H9 (cell line): Measurements from ENCODE around the gene PCOLCE2. TPM values are rescaled to one million over a fixed set of nuclear protein-coding genes. Genes with fewer than 3 reads are reported as not detected.

Experiments used
- DNase-seq: peaks from one replicate; pipeline ENCODE4 v3.0.0-alpha.2; 2017
- H2AFZ ChIP-seq: one replicate; pipeline ENCODE4 v1.6.1; 2013; ENCODE audit warnings: mild to moderate bottlenecking, low read length, control low read depth, moderate library complexity
- H2AK5ac ChIP-seq: 2 replicates; pipeline ENCODE4 v1.6.1; 2013; ENCODE audit warnings: low read length, control low read depth, mixed read lengths; ENCODE audit not compliant: insufficient read length
- H2BK120ac ChIP-seq: one replicate; pipeline ENCODE4 v1.6.1; 2013; ENCODE audit warnings: low read depth, mild to moderate bottlenecking, low read length, control low read depth, inconsistent platforms; ENCODE audit not compliant: poor library complexity, severe bottlenecking
- H2BK12ac ChIP-seq: 2 replicates; pipeline ENCODE4 v1.6.1; 2013; ENCODE audit warnings: low read length, control low read depth, mixed read lengths, low read depth; ENCODE audit not compliant: insufficient read length
- H2BK15ac ChIP-seq: 2 replicates; pipeline ENCODE4 v1.6.1; 2013; ENCODE audit warnings: low read depth, low read length, control low read depth
- H2BK20ac ChIP-seq: one replicate; pipeline ENCODE4 v1.6.1; 2013; ENCODE audit warnings: low read depth, mild to moderate bottlenecking, low read length, control low read depth, inconsistent platforms; ENCODE audit not compliant: poor library complexity, severe bottlenecking
- H2BK5ac ChIP-seq: 2 replicates; pipeline ENCODE4 v1.6.1; 2013; ENCODE audit warnings: low read length, control low read depth, mixed read lengths; ENCODE audit not compliant: insufficient read length
- H3K14ac ChIP-seq: 2 replicates; pipeline ENCODE4 v1.6.1; 2013; ENCODE audit warnings: low read length, control low read depth; ENCODE audit not compliant: insufficient read depth
- H3K18ac ChIP-seq: 2 replicates; pipeline ENCODE4 v1.6.1; 2013; ENCODE audit warnings: low read depth, mild to moderate bottlenecking, mixed read lengths, low read length, control low read depth; ENCODE audit not compliant: insufficient read length
- H3K23ac ChIP-seq: 2 replicates; pipeline ENCODE4 v1.6.1; 2013; ENCODE audit warnings: low read length, control low read depth, mixed read lengths, low read depth; ENCODE audit not compliant: insufficient read length
- H3K23me2 ChIP-seq: 2 replicates; pipeline ENCODE4 v1.6.1; 2013; ENCODE audit warnings: low read depth, mild to moderate bottlenecking, mixed read lengths, low read length, control low read depth; ENCODE audit not compliant: insufficient read length, poor library complexity, severe bottlenecking
- H3K27ac ChIP-seq: 2 replicates; pipeline ENCODE4 v1.5.1; 2013; ENCODE audit warnings: low read length, control low read depth, mixed read lengths, low read depth; ENCODE audit not compliant: insufficient read length
- H3K27me3 ChIP-seq: 2 replicates; pipeline ENCODE4 v1.6.1; 2013; ENCODE audit warnings: low read length, control low read depth, inconsistent platforms; ENCODE audit not compliant: insufficient read depth
- H3K4ac ChIP-seq: 2 replicates; pipeline ENCODE4 v1.6.1; 2013; ENCODE audit warnings: low read depth, mild to moderate bottlenecking, control low read depth, inconsistent platforms, low read length, moderate library complexity
- H3K4me1 ChIP-seq: 2 replicates; pipeline ENCODE4 v1.6.1; 2013; ENCODE audit warnings: low read length, control low read depth, inconsistent platforms; ENCODE audit not compliant: insufficient read depth
- H3K4me2 ChIP-seq: 2 replicates; pipeline ENCODE4 v1.6.1; 2013; ENCODE audit warnings: low read length, control low read depth, mixed read lengths; ENCODE audit not compliant: insufficient read length, insufficient read depth
- H3K56ac ChIP-seq: 2 replicates; pipeline ENCODE4 v1.6.1; 2013; ENCODE audit warnings: low read depth, mild to moderate bottlenecking, mixed read lengths, low read length, control low read depth; ENCODE audit not compliant: insufficient read length
- H3K79me1 ChIP-seq: 2 replicates; pipeline ENCODE4 v1.6.1; 2013; ENCODE audit warnings: low read depth, mild to moderate bottlenecking, moderate library complexity, low read length, control low read depth, inconsistent platforms; ENCODE audit not compliant: insufficient read depth, poor library complexity, severe bottlenecking
- H3K79me2 ChIP-seq: 2 replicates; pipeline ENCODE4 v1.6.1; 2013; ENCODE audit warnings: low read length, control low read depth, inconsistent platforms; ENCODE audit not compliant: insufficient read depth
- H3K9ac ChIP-seq: 2 replicates; pipeline ENCODE4 v1.6.1; 2013; ENCODE audit warnings: low read length, control low read depth, mixed read lengths; ENCODE audit not compliant: insufficient read length; ENCODE audit errors: extremely low read depth
- H3K9me3 ChIP-seq: one replicate; pipeline ENCODE4 v1.6.1; 2013; ENCODE audit warnings: low read depth, low read length, inconsistent platforms; ENCODE audit not compliant: control insufficient read depth
- H3T11ph ChIP-seq: one replicate; pipeline ENCODE4 v1.6.1; 2013; ENCODE audit warnings: mild to moderate bottlenecking, low read length, control low read depth, inconsistent platforms
- H4K20me1 ChIP-seq: one replicate; pipeline ENCODE4 v1.6.1; 2013; ENCODE audit not compliant: control insufficient read depth, insufficient read length, insufficient read depth
- H4K5ac ChIP-seq: 2 replicates; pipeline ENCODE4 v1.6.1; 2013; ENCODE audit warnings: low read depth, mild to moderate bottlenecking, mixed read lengths, low read length, control low read depth; ENCODE audit not compliant: insufficient read length
- H4K8ac ChIP-seq: replicated peaks from 2 replicates; pipeline ENCODE4 v1.6.1; 2013; ENCODE audit warnings: low read length, control low read depth, mixed read lengths, low read depth; ENCODE audit not compliant: insufficient read length
- H4K91ac ChIP-seq: 2 replicates; pipeline ENCODE4 v1.6.1; 2013; ENCODE audit warnings: low read depth, mild to moderate bottlenecking, moderate library complexity, mixed read lengths, low read length, control low read depth; ENCODE audit not compliant: insufficient read length
- H3K27ac Mint-ChIP-seq, 3 experiments: 2 replicates in 2 of 3; 3 replicates in 1 of 3; pipeline ENCODE4 v1.8.0; 2020 to 2021; ENCODE audit warnings: mixed read lengths in 3 of 3, mild to moderate bottlenecking in 1 of 3, moderate library complexity in 1 of 3
- H3K27me3 Mint-ChIP-seq: 2 replicates; pipeline ENCODE4 v1.8.0; 2021; ENCODE audit warnings: low read depth, mild to moderate bottlenecking, moderate library complexity, mixed read lengths
- H3K36me3 Mint-ChIP-seq, 3 experiments: 2 replicates in 2 of 3; 3 replicates in 1 of 3; pipeline ENCODE4 v1.8.0; 2020 to 2021; ENCODE audit warnings: low read depth in 3 of 3, mixed read lengths in 3 of 3; ENCODE audit not compliant: insufficient read depth in 1 of 3
- H3K4me1 Mint-ChIP-seq, 2 experiments: 2 replicates each; pipeline ENCODE4 v1.8.0; 2020; ENCODE audit warnings: mixed read lengths in 2 of 2
- H3K4me3 Mint-ChIP-seq, 2 experiments: 2 replicates in 1 of 2; 3 replicates in 1 of 2; pipeline ENCODE4 v1.8.0; 2020 to 2021; ENCODE audit warnings: mild to moderate bottlenecking in 2 of 2, mixed read lengths in 2 of 2, moderate library complexity in 1 of 2
- H3K9me3 Mint-ChIP-seq, 2 experiments: 2 replicates in 1 of 2; 3 replicates in 1 of 2; pipeline ENCODE4 v1.8.0; 2020; ENCODE audit warnings: mild to moderate bottlenecking in 2 of 2, mixed read lengths in 2 of 2, moderate library complexity in 1 of 2
- WGBS: extraction: QIAGEN DNeasy Blood & Tissue Kit; methylation state at CpG from one replicate; pipeline ENCODE4 v1.1.7; 2013; ENCODE audit warnings: missing lambda C conversion rate, low lambda C conversion rate, mixed read lengths; ENCODE audit not compliant: insufficient read length; ENCODE audit errors: extremely low coverage; 5-methylcytosine and 5-hydroxymethylcytosine counted together
- total RNA-seq: library from RNA; stranded (reverse); gene quantifications from 2 replicates; pipeline ENCODE4 v1.2.1, GENCODE V29; 2021
- TF ChIP-seq, protein P1 (sequence below): fragments of 200-600 bp; sonication (generic); conservative IDR thresholded peaks from 3 replicates; pipeline ENCODE4 v1.8.0; 2021; ENCODE audit warnings: antibody characterized with exemption, mild to moderate bottlenecking

The PCOLCE2 gene
- total RNA-seq, 1 experiment from 2014 or later, result 9.2 TPM

DNA sequence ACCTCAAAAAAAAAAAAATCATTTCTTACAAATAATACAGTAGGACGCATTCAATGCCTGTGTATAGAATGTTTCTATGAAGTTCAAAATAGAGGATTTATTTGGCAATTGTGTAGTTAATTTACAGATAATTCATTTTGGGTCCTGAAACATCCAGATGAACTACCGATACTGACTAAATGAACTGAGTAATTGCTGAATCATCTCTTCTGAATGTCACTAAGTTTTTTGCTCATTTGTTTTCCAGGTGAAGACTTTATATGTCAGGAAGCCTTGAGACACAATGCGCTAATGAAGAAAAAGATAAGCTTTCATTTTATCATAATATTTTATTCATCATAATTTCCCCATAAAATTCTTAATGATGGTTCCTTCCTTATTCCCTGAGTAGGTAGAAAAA is 39.7 kb downstream of the PCOLCE2 start:
- no peak overlapping the region for H2BK12ac ChIP-seq
- no CpG with 5 or more reads among the region's 3 CpGs for WGBS
- H2BK20ac ChIP-seq, result no peak overlapping the region
- no peak for DNase-seq
- H3K4me1 ChIP-seq, result no peaks in the 10 kb centered on the region; the same call in 1 of the 2 replicates
- no peak overlapping the region for H2BK5ac ChIP-seq
- Mint-ChIP-seq H3K27ac (no peak overlapping the region), H3K36me3 (peaks cover 3 to 7% (median 5%) of the 10 kb centered on the region in 3 experiments; a peak in 4 of 7 replicates), H3K4me1 (peaks cover 13% of the 10 kb centered on the region in 2 experiments), H3K9me3 (no peaks in the 10 kb centered on the region), H3K27me3 (no peaks in the 10 kb centered on the region), H3K4me3 (no peak overlapping the region)
- no peak overlapping the region for H2BK120ac ChIP-seq
- no peaks in the 10 kb centered on the region for H4K20me1 ChIP-seq
- TF ChIP-seq, protein P1, sequence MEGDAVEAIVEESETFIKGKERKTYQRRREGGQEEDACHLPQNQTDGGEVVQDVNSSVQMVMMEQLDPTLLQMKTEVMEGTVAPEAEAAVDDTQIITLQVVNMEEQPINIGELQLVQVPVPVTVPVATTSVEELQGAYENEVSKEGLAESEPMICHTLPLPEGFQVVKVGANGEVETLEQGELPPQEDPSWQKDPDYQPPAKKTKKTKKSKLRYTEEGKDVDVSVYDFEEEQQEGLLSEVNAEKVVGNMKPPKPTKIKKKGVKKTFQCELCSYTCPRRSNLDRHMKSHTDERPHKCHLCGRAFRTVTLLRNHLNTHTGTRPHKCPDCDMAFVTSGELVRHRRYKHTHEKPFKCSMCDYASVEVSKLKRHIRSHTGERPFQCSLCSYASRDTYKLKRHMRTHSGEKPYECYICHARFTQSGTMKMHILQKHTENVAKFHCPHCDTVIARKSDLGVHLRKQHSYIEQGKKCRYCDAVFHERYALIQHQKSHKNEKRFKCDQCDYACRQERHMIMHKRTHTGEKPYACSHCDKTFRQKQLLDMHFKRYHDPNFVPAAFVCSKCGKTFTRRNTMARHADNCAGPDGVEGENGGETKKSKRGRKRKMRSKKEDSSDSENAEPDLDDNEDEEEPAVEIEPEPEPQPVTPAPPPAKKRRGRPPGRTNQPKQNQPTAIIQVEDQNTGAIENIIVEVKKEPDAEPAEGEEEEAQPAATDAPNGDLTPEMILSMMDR, result no peak
- H3K79me2 ChIP-seq, result no peaks in the 10 kb centered on the region
- H3T11ph ChIP-seq, result no peak overlapping the region
- H3K56ac ChIP-seq, result no peak overlapping the region
- H3K27ac ChIP-seq, result no peak overlapping the region
- H3K79me1 ChIP-seq, result no peaks in the 10 kb centered on the region
- H4K91ac ChIP-seq, result no peak overlapping the region
- H3K4ac ChIP-seq, result no peak overlapping the region
- H4K5ac ChIP-seq, result no peak overlapping the region
- no peak overlapping the region for H3K23ac ChIP-seq
- no peak overlapping the region for H2AFZ ChIP-seq
- no peak overlapping the region for H4K8ac ChIP-seq
- no peak overlapping the region for H3K9ac ChIP-seq
- no peak overlapping the region for H3K4me2 ChIP-seq
- no peak overlapping the region for H3K18ac ChIP-seq
- no peaks in the 10 kb centered on the region for H3K9me3 ChIP-seq
- no peak overlapping the region for H2AK5ac ChIP-seq
- H3K14ac ChIP-seq, result no peak overlapping the region
- H2BK15ac ChIP-seq, result no peak overlapping the region
- no peaks in the 10 kb centered on the region for H3K23me2 ChIP-seq
- no peaks in the 10 kb centered on the region for H3K27me3 ChIP-seq
